ENCODE results near the gene TMEM182. TPM values are rescaled to one million over a fixed set of nuclear protein-coding genes. Genes with fewer than 3 reads are reported as not detected.

The TMEM182 gene
- total RNA-seq, 4 donors from 2014 or later: 1.8 to 2.8 (median 2.1) TPM; not detected in 1

DNA sequence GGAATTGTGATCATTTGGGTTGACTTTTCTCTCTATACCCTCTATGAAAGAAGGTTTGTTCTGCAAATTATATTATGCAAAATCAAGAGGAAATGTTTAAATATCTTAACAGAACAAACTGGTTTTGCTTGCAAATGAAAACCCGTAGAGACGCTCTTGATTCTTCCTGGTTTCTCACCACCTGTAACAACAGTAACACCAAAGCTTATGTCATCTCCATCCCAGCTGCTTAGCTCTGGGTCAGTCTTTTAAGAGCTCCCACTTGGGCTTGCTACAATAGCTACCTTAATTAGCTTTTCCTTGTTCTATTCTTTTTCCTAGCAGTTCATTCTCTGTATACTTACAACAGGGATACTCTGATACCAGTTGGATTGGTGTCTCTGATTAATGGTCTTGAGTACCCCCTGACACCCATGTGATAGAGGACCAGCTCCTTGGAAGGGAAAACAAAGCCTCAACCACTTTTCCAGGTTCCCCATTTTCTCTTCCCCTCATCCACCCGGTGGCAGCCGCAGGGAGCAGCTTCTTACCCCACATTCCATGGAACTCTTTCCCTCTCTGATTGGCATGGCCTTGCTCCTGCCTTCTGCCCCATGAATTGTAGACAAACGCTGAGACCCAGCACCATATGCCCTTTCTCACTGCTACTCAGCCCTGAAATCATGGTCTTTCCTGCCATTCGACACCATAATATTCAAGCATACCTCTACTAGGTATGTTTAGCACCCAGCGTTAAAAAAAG is 27.7 kb downstream of the TMEM182 start:
- no peak overlapping the region for H3K27ac ChIP-seq
- H3K27me3 ChIP-seq: no peaks in the 10 kb centered on the region
- H3K4me3 ChIP-seq: no peak overlapping the region
- 78 to 81% methylated on average over 7 of the region's 7 CpGs for WGBS, 2 donors
- H3K4me1 ChIP-seq: no peaks in the 10 kb centered on the region
- DNase-seq (ENCODE audit: low spot score in 2 of 2): no peak
- no peaks in the 10 kb centered on the region for H3K36me3 ChIP-seq
- no peaks in the 10 kb centered on the region for H3K9me3 ChIP-seq
- TF ChIP-seq, protein P1, sequence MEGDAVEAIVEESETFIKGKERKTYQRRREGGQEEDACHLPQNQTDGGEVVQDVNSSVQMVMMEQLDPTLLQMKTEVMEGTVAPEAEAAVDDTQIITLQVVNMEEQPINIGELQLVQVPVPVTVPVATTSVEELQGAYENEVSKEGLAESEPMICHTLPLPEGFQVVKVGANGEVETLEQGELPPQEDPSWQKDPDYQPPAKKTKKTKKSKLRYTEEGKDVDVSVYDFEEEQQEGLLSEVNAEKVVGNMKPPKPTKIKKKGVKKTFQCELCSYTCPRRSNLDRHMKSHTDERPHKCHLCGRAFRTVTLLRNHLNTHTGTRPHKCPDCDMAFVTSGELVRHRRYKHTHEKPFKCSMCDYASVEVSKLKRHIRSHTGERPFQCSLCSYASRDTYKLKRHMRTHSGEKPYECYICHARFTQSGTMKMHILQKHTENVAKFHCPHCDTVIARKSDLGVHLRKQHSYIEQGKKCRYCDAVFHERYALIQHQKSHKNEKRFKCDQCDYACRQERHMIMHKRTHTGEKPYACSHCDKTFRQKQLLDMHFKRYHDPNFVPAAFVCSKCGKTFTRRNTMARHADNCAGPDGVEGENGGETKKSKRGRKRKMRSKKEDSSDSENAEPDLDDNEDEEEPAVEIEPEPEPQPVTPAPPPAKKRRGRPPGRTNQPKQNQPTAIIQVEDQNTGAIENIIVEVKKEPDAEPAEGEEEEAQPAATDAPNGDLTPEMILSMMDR (IDR thresholded peaks at IDR 0.05): no peak
- TF ChIP-seq EP300 (IDR thresholded peaks at IDR 0.05) (no peak), POLR2A (IDR thresholded peaks at IDR 0.05) (no peak)

DNA sequence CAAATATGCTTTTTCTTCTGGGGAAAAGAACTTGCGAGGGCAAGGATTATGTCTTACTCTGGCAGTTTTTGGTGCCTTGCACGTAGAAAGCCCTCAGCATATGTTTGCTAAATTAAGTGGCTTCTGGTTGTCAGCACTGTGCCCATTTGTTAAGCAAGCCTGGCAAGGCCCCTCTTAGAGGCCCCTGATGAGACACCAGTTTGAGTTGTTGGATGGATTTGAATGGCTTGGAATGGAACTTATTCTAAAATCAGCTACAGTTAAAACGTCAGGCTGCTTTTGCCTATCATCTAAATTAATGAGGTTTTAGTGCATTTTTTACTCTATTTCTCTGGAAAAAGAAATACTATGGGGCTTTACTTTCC is 28.2 kb downstream of the TMEM182 start:
- Histone ChIP-seq H3K4me3 (no peak overlapping the region), H3K27me3 (no peaks in the 10 kb centered on the region), H3K9me3 (no peaks in the 10 kb centered on the region), H3K4me1 (no peaks in the 10 kb centered on the region), H3K36me3 (no peaks in the 10 kb centered on the region), H3K27ac (no peak overlapping the region)
- TF ChIP-seq POLR2A (IDR thresholded peaks at IDR 0.05) (no peak), EP300 (IDR thresholded peaks at IDR 0.05) (no peak)
- TF ChIP-seq, protein P1 (IDR thresholded peaks at IDR 0.05): no peak
- 78 to 90% methylated on average over 3 of the region's 3 CpGs for WGBS, 2 donors
- no peak for DNase-seq (ENCODE audit: low spot score in 2 of 2)

DNA sequence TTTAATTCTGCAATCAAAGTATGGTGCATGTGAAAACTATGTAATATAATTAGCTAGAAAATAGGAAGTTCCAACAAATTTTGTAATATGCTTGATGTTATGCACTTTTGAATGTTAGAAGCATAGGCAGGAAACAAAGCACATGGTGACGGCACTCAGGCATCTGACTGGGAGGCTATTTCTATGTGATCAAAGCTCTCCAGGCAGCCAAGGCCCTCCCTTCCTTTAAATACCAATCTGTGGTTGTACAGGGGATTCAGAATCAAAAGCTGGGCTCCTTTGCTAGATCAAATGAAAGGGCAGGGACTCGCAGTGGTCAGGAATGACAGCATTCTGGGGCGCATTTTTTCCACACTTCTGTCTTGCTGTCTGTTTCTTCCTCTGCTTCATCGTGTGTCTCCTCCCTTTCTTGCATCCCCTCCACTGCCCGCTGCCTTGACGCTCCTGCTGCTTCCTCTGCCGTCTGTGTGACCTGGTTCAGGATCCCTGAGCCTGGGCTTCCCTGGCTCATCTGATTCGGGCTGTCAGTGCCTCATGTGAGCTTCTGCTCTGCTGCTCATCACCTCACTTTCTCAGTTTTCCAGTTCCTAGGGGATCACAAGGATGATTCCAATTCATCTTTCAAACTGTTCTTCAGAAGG is 30.9 kb downstream of the TMEM182 start:
- TF ChIP-seq, protein P1 (IDR thresholded peaks at IDR 0.05): no peak
- TF ChIP-seq EP300 (IDR thresholded peaks at IDR 0.05) (no peak), POLR2A (IDR thresholded peaks at IDR 0.05) (no peak)
- Histone ChIP-seq H3K4me3 (no peak overlapping the region), H3K9me3 (no peaks in the 10 kb centered on the region), H3K4me1 (no peaks in the 10 kb centered on the region), H3K27ac (no peak overlapping the region), H3K27me3 (no peaks in the 10 kb centered on the region), H3K36me3 (peaks cover 0 to 3% (median 0%) of the 10 kb centered on the region in 3 donors)
- DNase-seq (ENCODE audit: low spot score in 2 of 2): no peak
- WGBS, 2 donors: 69 to 77% methylated on average over 8 of the region's 8 CpGs

DNA sequence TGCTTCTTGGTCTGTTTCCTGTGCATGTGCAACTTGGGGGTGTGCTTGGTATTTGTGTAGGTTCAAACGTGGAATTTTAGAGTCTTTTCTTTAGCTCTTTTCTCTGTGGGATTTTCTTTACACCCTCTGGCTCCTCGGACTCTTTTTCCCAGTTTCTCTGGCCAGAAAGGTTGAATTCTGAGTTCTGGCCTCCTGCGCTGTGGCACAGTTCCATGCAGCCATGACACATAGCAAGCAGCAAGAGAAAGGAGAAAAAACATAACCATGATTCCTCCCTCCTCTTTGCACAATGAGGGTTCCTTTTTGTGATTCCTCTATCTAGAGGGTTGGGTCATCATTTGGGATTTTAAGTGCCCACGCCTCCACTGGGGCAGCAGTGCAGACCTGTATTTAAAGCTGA is 33.8 kb downstream of the TMEM182 start:
- Histone ChIP-seq H3K4me1 (no peaks in the 10 kb centered on the region), H3K27ac (no peak overlapping the region), H3K36me3 (peaks cover 0 to 25% (median 0%) of the 10 kb centered on the region in 3 donors), H3K27me3 (no peaks in the 10 kb centered on the region), H3K4me3 (no peak overlapping the region), H3K9me3 (peaks cover 0 to 13% (median 0%) of the 10 kb centered on the region in 4 donors)
- TF ChIP-seq, protein P1 (IDR thresholded peaks at IDR 0.05): no peak
- no peak for TF ChIP-seq POLR2A (IDR thresholded peaks at IDR 0.05)
- no peak for TF ChIP-seq EP300 (IDR thresholded peaks at IDR 0.05)
- no peak for DNase-seq (ENCODE audit: low spot score in 2 of 2)
- 70 to 82% methylated on average over 4 of the region's 4 CpGs for WGBS, 2 donors

DNA sequence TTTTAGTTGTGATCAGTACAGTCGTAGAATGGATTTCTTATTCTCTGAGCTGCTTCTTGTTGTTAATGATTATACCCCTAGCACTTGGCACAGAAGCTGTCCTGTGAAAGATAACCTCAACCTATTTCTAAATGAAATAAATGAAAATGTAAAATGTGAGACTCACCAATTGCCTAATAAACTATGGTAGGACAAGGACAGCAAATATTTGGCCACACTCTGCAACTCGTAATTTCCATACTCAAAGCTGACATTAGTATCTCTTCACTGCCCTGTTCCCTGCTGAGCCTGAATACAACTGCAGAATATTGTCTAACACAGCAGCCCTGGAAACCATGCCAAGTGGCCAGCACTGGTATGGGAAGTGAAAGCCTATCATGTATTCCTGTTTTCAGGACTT is 34.5 kb downstream of the TMEM182 start:
- no peak overlapping the region for H3K27ac ChIP-seq
- H3K36me3 ChIP-seq: peaks cover 0 to 25% (median 0%) of the 10 kb centered on the region in 3 donors
- no peak overlapping the region for H3K4me3 ChIP-seq
- no peaks in the 10 kb centered on the region for H3K27me3 ChIP-seq
- WGBS, 2 donors: 91% methylated on average over 2 of the region's 2 CpGs
- H3K4me1 ChIP-seq: no peaks in the 10 kb centered on the region
- TF ChIP-seq, protein P1 (IDR thresholded peaks at IDR 0.05): no peak
- TF ChIP-seq POLR2A (IDR thresholded peaks at IDR 0.05) (no peak), EP300 (IDR thresholded peaks at IDR 0.05) (no peak)
- H3K9me3 ChIP-seq: peaks cover 0 to 20% (median 3%) of the 10 kb centered on the region in 4 donors
- no peak for DNase-seq (ENCODE audit: low spot score in 2 of 2)

All from tibial nerve (tissue), 4 donors.